GM19035 (cell line): ENCODE results near the gene FBXW2.
"Not testable (repeated sequence)": the region's sequence is repeated elsewhere in the genome, so short reads cannot be mapped to it uniquely, and the experiment has no call there.

Source experiments
- ATAC-seq: cut with Tn5 transposase; IDR thresholded peaks from one replicate; pipeline ENCODE4 v1.9.1; 2021; ENCODE audit not compliant: unreplicated experiment

FBXW2 gene

GRCh38 chr9:120779227-120779626 is 14.0 kb downstream of the FBXW2 start:
- no peak for ATAC-seq

GRCh38 chr9:120778758-120779157 is 14.5 kb downstream of the FBXW2 start:
- no peak for ATAC-seq

- no peak for ATAC-seq
These were observed 16.0 kb downstream of the FBXW2 start for GRCh38 chr9:120777229-120777628.

- ATAC-seq, result no peak
These were observed 16.4 kb downstream of the FBXW2 start for GRCh38 chr9:120776788-120777187.

- ATAC-seq, result no peak
These were observed 17.4 kb downstream of the FBXW2 start for GRCh38 chr9:120775859-120776258.

- no peak for ATAC-seq
These were observed 18.5 kb downstream of the FBXW2 start for GRCh38 chr9:120774719-120775118.

GRCh38 chr9:120773256-120773655 is 20.0 kb downstream of the FBXW2 start:
- ATAC-seq, result no peak

- ATAC-seq, result no peak
These were observed 22.3 kb downstream of the FBXW2 start for GRCh38 chr9:120770931-120771330.

GRCh38 chr9:120768886-120769285 is 24.3 kb downstream of the FBXW2 start:
- no peak for ATAC-seq

GRCh38 chr9:120768247-120768646 is 25.0 kb downstream of the FBXW2 start:
- ATAC-seq, result no peak

GRCh38 chr9:120767451-120767850 is 25.8 kb downstream of the FBXW2 start:
- no peak for ATAC-seq

GRCh38 chr9:120765910-120766425 is 27.2 kb downstream of the FBXW2 start:
- ATAC-seq, result no peak

GRCh38 chr9:120764476-120764875 is 28.7 kb downstream of the FBXW2 start:
- no peak for ATAC-seq

- ATAC-seq, result no peak
These were observed 32.2 kb downstream of the FBXW2 start for GRCh38 chr9:120761006-120761405.

GRCh38 chr9:120759755-120760400 is 33.3 kb downstream of the FBXW2 start:
- no peak for ATAC-seq

GRCh38 chr9:120758544-120758943 is 34.7 kb downstream of the FBXW2 start:
- ATAC-seq, result no peak

- no peak for ATAC-seq
These were observed 35.9 kb downstream of the FBXW2 start for GRCh38 chr9:120757026-120757913.

- no peak for ATAC-seq
These were observed 36.7 kb downstream of the FBXW2 start for GRCh38 chr9:120756531-120756930.

GRCh38 chr9:120755810-120756434 is 37.3 kb downstream of the FBXW2 start:
- ATAC-seq, result no peak

GRCh38 chr9:120755044-120755443 is 38.2 kb downstream of the FBXW2 start:
- ATAC-seq, result peak; percentile 66

GRCh38 chr9:120750421-120750820 is 42.8 kb downstream of the FBXW2 start:
- no peak for ATAC-seq

GRCh38 chr9:120746366-120746765 is 46.9 kb downstream of the FBXW2 start:
- not testable (repeated sequence) for ATAC-seq
